ENCODE measurements around the gene TMEM233. TPM values are rescaled to one million over a fixed set of nuclear protein-coding genes. Genes with fewer than 3 reads are reported as not detected.

The TMEM233 gene
- total RNA-seq, 1 experiment from 2014 or later = not detected

DNA sequence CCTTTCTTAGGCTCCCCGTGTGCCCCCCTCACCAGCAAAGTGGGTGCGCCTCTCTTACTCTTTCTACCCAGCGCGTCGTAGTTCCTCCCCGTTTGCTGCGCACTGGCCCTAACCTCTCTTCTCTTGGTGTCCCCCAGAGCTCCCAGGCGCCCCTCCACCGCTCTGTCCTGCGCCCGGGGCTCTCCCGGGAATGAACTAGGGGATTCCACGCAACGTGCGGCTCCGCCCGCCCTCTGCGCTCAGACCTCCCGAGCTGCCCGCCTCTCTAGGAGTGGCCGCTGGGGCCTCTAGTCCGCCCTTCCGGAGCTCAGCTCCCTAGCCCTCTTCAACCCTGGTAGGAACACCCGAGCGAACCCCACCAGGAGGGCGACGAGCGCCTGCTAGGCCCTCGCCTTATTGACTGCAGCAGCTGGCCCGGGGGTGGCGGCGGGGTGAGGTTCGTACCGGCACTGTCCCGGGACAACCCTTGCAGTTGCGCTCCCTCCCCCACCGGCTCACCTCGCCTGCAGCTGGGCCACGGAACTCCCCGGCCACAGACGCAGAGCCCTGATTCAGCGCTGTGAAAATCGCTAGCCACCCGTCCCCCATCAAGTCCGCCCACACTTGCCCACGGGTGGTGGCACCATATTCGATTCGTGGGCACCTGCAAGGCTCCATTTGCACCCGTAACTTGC is 1.3 kb downstream of the TMEM233 start:
- Histone ChIP-seq H4K20me1 (ENCODE audit: insufficient read depth) (no peaks in the 10 kb centered on the region), H3K27ac (ENCODE audit: low read depth, low read length) (no peak overlapping the region), H3K4me1 (ENCODE audit: control insufficient read depth in 1 of 2, insufficient read depth in 2 of 2, low read length in 2 of 2) (no peaks in the 10 kb centered on the region), H3K9me2 (ENCODE audit: insufficient read depth) (no peaks in the 10 kb centered on the region), H3K27me3 (ENCODE audit: insufficient read depth, low read length) (peaks cover 26% of the 10 kb centered on the region; the same call in 1 of the 2 replicates), H3K4me3 (replicated peaks in 1 of 2; ENCODE audit: low read depth in 1 of 2, low read length in 2 of 2) (no peak overlapping the region), H3K9me3 (ENCODE audit: control insufficient read depth in 1 of 2, insufficient read depth in 1 of 2, low read depth in 1 of 2, low read length in 2 of 2) (no peaks in the 10 kb centered on the region), H3K36me3 (ENCODE audit: control insufficient read depth in 1 of 2, insufficient read depth in 2 of 2, low read length in 2 of 2) (no peaks in the 10 kb centered on the region), H3K79me2 (ENCODE audit: insufficient read depth, low read length) (no peaks in the 10 kb centered on the region), H3K4me2 (ENCODE audit: low read length) (no peak overlapping the region), H2AFZ (ENCODE audit: low read depth, low read length, poor library complexity, severe bottlenecking) (no peak overlapping the region), H3K9ac (ENCODE audit: low read length) (no peak overlapping the region)
- ChIA-PET RAD21 (ENCODE audit: low non-redundant PET in 1 of 2, low total read pairs in 2 of 2, uncharacterized antibody in 2 of 2, unreplicated experiment in 2 of 2) (no interaction called here), CTCF (no interaction called here), POLR2A (no interaction called here)
- TF ChIP-seq EGR1 (IDR thresholded peaks at IDR 0.05; ENCODE audit: low read depth) (no peak), ELF1 (IDR thresholded peaks at IDR 0.05; ENCODE audit: borderline replicate concordance, low read depth) (no peak), TCF7L2 (IDR thresholded peaks at IDR 0.05; ENCODE audit: borderline replicate concordance, extremely low read depth, insufficient read depth, insufficient read length) (no peak), ZNF274 (IDR thresholded peaks at IDR 0.05; ENCODE audit: low read depth, low read length) (no peak), RAD21 (IDR thresholded peaks at IDR 0.05; ENCODE audit: low read depth) (no peak), SIN3A (IDR thresholded peaks at IDR 0.05; ENCODE audit: low read depth) (no peak)
- TF ChIP-seq, protein P1, sequence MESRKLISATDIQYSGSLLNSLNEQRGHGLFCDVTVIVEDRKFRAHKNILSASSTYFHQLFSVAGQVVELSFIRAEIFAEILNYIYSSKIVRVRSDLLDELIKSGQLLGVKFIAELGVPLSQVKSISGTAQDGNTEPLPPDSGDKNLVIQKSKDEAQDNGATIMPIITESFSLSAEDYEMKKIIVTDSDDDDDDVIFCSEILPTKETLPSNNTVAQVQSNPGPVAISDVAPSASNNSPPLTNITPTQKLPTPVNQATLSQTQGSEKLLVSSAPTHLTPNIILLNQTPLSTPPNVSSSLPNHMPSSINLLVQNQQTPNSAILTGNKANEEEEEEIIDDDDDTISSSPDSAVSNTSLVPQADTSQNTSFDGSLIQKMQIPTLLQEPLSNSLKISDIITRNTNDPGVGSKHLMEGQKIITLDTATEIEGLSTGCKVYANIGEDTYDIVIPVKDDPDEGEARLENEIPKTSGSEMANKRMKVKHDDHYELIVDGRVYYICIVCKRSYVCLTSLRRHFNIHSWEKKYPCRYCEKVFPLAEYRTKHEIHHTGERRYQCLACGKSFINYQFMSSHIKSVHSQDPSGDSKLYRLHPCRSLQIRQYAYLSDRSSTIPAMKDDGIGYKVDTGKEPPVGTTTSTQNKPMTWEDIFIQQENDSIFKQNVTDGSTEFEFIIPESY (IDR thresholded peaks at IDR 0.05; ENCODE audit: extremely low read depth, insufficient replicate concordance, low read length) = no peak
- TF ChIP-seq, protein P2, sequence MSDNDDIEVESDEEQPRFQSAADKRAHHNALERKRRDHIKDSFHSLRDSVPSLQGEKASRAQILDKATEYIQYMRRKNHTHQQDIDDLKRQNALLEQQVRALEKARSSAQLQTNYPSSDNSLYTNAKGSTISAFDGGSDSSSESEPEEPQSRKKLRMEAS (IDR thresholded peaks at IDR 0.05) = no peak
- TF ChIP-seq, protein P3, sequence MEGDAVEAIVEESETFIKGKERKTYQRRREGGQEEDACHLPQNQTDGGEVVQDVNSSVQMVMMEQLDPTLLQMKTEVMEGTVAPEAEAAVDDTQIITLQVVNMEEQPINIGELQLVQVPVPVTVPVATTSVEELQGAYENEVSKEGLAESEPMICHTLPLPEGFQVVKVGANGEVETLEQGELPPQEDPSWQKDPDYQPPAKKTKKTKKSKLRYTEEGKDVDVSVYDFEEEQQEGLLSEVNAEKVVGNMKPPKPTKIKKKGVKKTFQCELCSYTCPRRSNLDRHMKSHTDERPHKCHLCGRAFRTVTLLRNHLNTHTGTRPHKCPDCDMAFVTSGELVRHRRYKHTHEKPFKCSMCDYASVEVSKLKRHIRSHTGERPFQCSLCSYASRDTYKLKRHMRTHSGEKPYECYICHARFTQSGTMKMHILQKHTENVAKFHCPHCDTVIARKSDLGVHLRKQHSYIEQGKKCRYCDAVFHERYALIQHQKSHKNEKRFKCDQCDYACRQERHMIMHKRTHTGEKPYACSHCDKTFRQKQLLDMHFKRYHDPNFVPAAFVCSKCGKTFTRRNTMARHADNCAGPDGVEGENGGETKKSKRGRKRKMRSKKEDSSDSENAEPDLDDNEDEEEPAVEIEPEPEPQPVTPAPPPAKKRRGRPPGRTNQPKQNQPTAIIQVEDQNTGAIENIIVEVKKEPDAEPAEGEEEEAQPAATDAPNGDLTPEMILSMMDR (IDR thresholded peaks at IDR 0.05 in 2 of 3, conservative IDR thresholded peaks at IDR 0.05 in 1 of 3; ENCODE audit: borderline replicate concordance in 1 of 3, insufficient read depth in 1 of 3, low read depth in 2 of 3, low read length in 2 of 3) = no peak
- intact Hi-C loops (cut with micrococcal nuclease) = loop anchor here (1.0 kb wide), 1 partner anchor 36 kb away; no protein-coding TSS in a partner anchor
- BruUV-seq (replicated peaks) = no TSS peak
- DNase-seq (ENCODE audit: low read depth, low spot score) = no peak
- no peak for ATAC-seq
